ENCODE data around the gene FHOD3.

GRCh38 chr18:36580874-36581750 lies 283.6 kb downstream of the FHOD3 start:
- TF ChIP-seq, protein P1, sequence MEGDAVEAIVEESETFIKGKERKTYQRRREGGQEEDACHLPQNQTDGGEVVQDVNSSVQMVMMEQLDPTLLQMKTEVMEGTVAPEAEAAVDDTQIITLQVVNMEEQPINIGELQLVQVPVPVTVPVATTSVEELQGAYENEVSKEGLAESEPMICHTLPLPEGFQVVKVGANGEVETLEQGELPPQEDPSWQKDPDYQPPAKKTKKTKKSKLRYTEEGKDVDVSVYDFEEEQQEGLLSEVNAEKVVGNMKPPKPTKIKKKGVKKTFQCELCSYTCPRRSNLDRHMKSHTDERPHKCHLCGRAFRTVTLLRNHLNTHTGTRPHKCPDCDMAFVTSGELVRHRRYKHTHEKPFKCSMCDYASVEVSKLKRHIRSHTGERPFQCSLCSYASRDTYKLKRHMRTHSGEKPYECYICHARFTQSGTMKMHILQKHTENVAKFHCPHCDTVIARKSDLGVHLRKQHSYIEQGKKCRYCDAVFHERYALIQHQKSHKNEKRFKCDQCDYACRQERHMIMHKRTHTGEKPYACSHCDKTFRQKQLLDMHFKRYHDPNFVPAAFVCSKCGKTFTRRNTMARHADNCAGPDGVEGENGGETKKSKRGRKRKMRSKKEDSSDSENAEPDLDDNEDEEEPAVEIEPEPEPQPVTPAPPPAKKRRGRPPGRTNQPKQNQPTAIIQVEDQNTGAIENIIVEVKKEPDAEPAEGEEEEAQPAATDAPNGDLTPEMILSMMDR (IDR thresholded peaks at IDR 0.05; ENCODE audit: insufficient read depth, low read depth, low read length), result no peak
- TF ChIP-seq EZH2 (IDR thresholded peaks at IDR 0.05; ENCODE audit: insufficient read depth, low read length), result no peak
